Activated gamma-delta T cell treated with Interleukin-2 at 50 U/mL for 16 hours (primary cell): ENCODE results near the gene TOR4A.

ENCODE experiments used
- DNase-seq: peaks from one replicate; pipeline ENCODE4 v3.0.0-alpha.2; 2020

The TOR4A gene

GRCh38 chr9:137296670-137297664 is 19.4 kb downstream of the TOR4A start:
- DNase-seq = no peak

GRCh38 chr9:137297966-137298365 is 20.4 kb downstream of the TOR4A start:
- no peak for DNase-seq

- DNase-seq = no peak
Observed at GRCh38 chr9:137298401-137299202, 21.1 kb downstream of the TOR4A start.

DNA sequence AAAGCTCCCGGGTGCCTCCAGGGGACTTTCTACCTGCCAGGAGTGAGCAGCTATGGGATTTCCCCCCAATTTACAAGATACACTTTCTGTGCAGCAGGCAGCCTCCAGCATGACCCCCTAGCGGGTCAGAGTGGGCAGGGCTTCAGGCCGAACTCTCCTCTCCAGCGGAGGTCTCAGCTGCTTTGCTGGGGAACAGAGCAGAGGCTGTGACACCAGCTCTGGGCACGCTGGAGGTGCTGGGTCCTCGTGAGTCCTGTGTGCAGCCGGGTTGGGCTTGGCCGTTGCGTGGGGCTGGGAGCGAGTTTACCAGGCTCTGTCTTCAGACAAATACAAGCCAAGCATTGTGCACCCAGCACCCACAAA is 21.7 kb downstream of the TOR4A start:
- no peak for DNase-seq

DNA sequence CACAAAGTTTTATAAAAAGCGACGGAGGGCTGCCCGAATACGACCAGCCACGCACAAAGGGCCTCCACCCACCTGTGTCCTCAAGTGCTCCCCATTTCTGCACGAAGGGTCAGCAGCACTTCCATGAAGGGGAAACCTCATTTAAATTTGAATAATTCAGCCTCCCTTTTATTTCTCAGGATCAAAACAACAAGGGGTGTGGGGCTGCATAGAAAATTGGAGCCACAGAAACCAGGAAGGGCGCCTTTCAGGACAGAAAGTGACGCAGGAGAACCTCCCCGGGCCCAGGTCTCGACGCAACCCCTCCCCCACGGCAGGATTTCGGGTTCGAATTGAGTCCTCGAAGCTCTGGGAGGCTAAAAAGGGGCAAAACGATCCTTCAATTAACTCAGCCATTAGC is 22.4 kb downstream of the TOR4A start:
- no peak for DNase-seq

- no peak for DNase-seq
Observed at GRCh38 chr9:137300567-137301080, 23.1 kb downstream of the TOR4A start.

- DNase-seq = no peak
Observed at GRCh38 chr9:137301081-137301947, 23.8 kb downstream of the TOR4A start.

GRCh38 chr9:137302118-137302448 is 24.6 kb downstream of the TOR4A start, which contains the start of gene NRARP:
Gene NRARP, minus strand, starts transcription at chr9:137302271. Its CDS starts 343 bp downstream, at chr9:137301928.
- DNase-seq = peak; percentile 89

DNA sequence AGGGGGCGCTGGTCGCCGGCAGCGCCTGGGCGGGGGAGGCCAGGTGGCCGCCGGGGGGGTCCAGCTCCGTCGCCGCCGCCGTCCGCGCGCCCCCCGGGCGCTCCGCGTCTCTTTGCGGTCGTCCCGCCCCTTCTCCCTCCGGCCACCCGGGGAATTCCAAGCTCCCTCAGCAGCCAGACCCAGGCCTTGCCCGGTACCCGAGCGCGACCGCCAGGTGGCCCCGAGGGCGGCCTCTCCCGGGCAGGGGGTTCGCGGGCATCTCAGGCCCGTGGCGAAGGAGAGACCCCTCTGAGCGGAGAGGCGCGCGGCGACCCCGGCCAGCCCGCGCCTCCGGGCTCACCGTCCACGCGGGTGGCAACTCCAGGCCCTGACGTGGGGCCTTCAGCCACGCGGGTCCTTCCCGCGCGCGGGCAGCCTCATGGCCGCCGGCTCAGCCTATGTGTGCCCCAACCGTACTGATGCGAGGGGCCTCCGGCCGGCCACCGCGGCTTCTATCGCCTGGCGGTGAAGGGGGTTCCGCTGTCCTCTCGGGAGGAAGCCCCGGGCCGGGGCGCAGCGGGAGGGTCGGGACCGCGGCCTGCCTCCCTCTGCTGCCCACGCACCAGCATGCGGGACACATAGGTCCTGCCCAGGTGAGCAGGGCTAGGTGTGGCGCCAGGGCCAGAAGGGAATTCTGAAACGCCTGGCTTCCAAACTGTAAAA is 25.1 kb downstream of the TOR4A start:
- DNase-seq = no peak

- DNase-seq = no peak
Observed at GRCh38 chr9:137303151-137303892, 25.8 kb downstream of the TOR4A start.

DNA sequence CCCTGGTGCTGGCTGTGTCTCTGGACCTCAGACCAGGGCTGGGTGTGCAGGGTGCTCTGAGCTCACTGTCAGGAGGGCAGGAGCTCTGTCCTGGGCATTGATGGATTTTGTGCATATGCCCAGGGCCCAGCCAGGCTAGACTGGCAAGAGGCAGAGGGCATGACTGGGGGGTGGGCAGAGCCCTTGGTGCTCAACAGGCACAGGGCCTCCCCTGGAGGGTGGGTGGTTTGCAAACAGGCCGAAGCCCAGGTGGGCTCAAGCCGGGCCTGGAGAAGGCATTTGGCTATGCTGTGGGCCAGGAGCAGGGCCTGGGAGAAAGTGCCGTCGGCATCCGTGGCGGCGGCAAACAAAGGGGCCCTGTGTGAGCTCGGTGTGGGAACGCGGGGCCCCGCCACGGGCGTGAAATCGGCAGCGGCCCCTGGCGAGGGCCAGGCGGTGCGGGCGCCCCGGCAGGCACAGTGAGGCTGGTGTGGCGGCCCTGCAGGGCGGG is 26.4 kb downstream of the TOR4A start:
- DNase-seq = no peak

- DNase-seq = no peak
Observed at GRCh38 chr9:137304383-137305059, 27.0 kb downstream of the TOR4A start.

DNA sequence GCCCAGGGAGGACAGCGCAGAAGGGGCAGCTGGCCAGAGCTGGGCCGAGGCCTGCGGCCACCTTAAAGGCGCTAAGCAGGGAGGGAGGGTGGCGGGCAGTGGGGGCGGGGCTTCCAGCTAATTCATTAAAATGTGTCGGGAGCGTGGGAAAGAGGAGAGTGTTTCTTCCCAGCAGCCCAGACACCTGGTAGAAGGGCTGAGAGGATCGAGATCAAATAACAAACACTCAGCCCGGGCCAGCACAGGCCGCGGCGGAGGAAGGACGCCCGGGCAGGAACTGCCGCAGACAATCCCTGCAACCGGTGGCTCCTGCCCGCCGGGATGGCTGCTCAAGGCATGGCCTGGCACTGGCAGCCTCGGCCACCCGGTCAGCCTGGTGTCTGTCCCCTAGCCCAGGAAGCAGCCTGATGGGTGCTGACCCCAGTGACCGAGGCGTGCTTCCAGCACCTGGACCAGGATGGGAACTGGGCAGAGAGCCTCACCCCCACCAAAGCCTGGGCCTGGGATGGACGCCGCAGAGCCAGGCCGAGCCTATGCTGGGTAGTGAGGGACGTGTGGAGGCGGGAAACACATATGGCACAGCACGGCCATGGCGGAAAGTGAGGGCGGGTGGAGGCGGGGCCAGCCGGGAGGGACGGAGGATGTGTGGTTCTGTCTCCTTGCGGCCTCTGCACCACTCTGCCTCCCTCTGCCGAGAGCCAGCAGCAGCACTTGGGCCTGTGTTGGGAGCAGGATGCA is 27.7 kb downstream of the TOR4A start:
- peak; percentile 61 for DNase-seq

DNA sequence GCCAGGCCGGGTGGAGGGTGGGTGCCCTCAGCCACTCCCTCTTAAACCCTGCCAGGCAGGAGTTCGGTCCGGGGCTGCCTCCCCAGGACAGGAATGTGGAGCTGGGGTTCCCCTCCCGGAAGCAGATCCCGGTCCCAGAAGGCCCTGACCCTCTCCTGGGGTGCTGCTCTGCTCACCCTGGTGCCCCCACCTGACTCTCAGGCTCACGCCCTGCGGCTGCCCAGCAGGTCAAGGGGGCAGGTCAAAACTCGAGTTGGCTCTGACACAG is 28.2 kb downstream of the TOR4A start:
- DNase-seq = no peak

DNA sequence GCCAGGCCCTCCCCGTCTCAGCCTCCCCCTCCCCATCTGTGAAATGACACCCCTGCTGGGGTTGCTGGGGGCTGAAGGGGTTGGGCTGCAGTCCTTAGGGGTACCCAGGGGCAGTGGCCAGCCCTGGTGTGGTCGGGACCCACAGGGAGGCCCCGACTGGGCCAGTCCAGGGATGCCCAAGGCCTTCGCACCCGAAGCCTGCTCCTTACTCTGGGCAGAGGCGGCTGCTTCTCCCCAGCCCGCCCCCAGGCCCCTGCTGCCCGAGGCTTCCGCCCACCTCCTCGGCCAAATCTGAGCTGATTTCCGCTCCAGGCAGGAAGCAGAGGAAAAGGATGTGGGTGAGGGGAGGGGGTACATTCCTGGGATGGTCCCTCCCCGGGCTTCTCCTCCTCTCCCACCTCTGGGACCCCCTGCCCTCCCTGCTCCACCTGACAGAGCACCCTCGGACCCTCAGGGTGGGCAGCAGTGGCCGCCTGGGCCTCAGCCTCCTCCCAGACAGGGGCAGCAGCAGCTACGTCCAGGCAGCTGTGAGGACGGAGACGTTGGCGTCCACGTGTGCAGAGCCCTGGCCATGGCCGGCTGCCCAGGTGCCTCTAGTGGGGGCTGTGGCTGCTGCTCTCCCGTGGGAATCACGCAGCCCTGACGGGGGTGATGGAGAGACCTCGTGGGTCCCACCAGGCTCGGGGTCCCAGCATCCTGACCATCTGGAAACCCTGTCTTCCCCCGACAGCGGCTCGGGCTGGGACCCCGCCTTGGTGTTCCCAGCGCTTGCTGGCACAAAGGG is 28.7 kb downstream of the TOR4A start:
- no peak for DNase-seq

DNA sequence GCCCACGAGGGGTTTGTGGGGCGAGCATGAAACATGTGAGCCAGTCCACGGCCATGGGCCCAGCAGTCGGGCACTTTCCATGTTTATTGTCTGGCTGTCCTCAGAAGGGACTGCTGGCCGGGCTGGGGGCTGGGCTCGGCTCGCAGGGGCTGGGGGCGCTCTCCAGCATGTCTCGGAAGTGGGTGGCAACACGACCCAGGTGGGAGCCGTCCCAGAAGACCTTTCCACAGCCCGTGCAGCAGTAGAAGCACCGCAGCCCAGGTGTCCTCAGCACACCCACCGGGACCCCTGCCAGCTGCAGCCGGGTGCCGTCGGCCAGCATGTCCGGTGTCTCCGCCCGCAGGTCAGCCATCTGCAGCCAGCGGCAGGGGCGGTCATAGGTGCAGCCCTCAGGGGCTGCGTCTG is 29.3 kb downstream of the TOR4A start:
- no peak for DNase-seq

- DNase-seq = no peak
Observed at GRCh38 chr9:137307255-137308056, 29.9 kb downstream of the TOR4A start.

DNA sequence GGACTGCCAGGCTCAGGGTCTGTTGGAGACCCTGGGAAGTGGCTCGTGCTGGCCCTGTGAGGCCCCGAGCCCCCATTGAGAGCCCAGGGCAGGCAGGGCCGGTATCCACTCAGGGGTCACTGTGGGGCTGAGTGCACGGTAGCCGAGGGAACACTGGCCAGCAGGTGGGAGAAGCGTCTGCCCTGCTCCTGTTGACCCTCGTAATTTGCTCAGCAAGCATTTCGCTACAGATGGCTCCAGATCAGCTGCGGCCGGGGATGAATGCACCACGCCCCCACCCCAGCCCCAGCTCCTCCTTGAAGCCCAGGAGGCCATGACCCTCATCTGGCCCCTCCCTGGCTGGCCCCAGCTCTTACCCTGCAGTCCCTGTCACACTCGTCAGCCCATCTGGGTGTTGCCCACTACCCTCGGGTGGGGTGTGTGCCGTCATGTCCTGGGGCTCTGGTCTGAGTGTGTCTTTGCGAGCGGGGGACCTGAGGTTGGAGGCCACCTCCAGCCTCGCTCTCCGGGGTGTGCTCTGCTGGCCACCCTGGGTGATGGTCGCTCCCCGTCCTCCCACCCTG is 30.6 kb downstream of the TOR4A start:
- DNase-seq = no peak
